GM19438 (cell line): ENCODE data around the gene CLK4.

ENCODE experiments used
- ATAC-seq: cut with Tn5 transposase; IDR thresholded peaks from one replicate; pipeline ENCODE4 v1.9.1; 2021; ENCODE audit warnings: low read depth; ENCODE audit not compliant: unreplicated experiment

CLK4 gene

GRCh38 chr5:178626484-178627258, at the start of gene CLK4:
TSS of gene CLK4 (minus strand) at chr5:178627050. CDS start at chr5:178623416, 3,634 bp downstream.
- ATAC-seq = peak; percentile 83

- ATAC-seq = no peak
Observed at GRCh38 chr5:178675922-178676321, 49.1 kb upstream of the CLK4 start.

GRCh38 chr5:178674334-178674733, 47.5 kb upstream of the CLK4 start:
- ATAC-seq = no peak

- no peak for ATAC-seq
Observed at GRCh38 chr5:178673801-178674295, 47.0 kb upstream of the CLK4 start.

- no peak for ATAC-seq
Observed at GRCh38 chr5:178672630-178673029, 45.8 kb upstream of the CLK4 start.

- ATAC-seq = no peak
Observed at GRCh38 chr5:178671602-178672144, 44.8 kb upstream of the CLK4 start.

GRCh38 chr5:178670351-178670885, 43.6 kb upstream of the CLK4 start:
- ATAC-seq = no peak

- ATAC-seq = no peak
Observed at GRCh38 chr5:178668579-178668978, 41.7 kb upstream of the CLK4 start.

- no peak for ATAC-seq
Observed at GRCh38 chr5:178667688-178668087, 40.8 kb upstream of the CLK4 start.

- no peak for ATAC-seq
Observed at GRCh38 chr5:178667101-178667500, 40.3 kb upstream of the CLK4 start.

GRCh38 chr5:178664141-178664540, 37.3 kb upstream of the CLK4 start:
- ATAC-seq = no peak

GRCh38 chr5:178662541-178662860, 35.7 kb upstream of the CLK4 start:
- no peak for ATAC-seq

GRCh38 chr5:178661836-178662540, 35.1 kb upstream of the CLK4 start:
- ATAC-seq = no peak

- ATAC-seq = no peak
Observed at GRCh38 chr5:178651046-178651810, 24.4 kb upstream of the CLK4 start.

- no peak for ATAC-seq
Observed at GRCh38 chr5:178650214-178650613, 23.4 kb upstream of the CLK4 start.

- ATAC-seq = no peak
Observed at GRCh38 chr5:178649580-178649979, 22.7 kb upstream of the CLK4 start.

- no peak for ATAC-seq
Observed at GRCh38 chr5:178644826-178645545, 18.1 kb upstream of the CLK4 start.

GRCh38 chr5:178642351-178642909, 15.6 kb upstream of the CLK4 start:
- ATAC-seq = no peak

GRCh38 chr5:178641711-178642110, 14.9 kb upstream of the CLK4 start:
- ATAC-seq = no peak
